ENCODE data around the gene DNAH12.

DNAH12 gene

DNA sequence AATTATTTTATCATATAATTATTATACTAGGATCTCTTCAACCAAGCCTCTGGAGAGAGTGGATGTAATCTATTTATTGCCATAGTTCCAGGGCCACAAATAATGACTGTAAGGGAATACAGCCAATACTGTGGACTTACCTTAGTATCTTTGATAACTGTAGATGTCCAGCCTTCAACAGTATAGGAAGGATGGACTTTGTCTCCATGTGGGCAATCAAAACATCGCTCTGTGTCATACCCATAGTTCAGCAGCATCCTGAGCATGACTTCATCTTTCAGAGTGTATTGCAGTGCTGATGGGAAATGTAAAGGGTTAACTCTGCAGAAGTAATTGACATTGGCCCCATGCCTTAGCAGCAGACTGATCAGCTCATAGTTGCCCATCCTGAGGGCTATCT lies 265.9 kb downstream of the DNAH12 start:
- Histone ChIP-seq H3K9ac (ENCODE audit: low read depth, low read length, poor library complexity, severe bottlenecking) (no peak overlapping the region), H3K36me3 (ENCODE audit: insufficient read depth, low read length) (peaks cover 10% of the 10 kb centered on the region; the same call in 1 of the 2 replicates), H3K27me3 (ENCODE audit: insufficient read depth, low read length, poor library complexity, severe bottlenecking) (no peaks in the 10 kb centered on the region), H3K9me2 (replicated peaks; ENCODE audit: low read depth, low read length) (no peaks in the 10 kb centered on the region), H3F3A (ENCODE audit: low read depth) (0 out of 2 replicates have a peak, but pooled peaks cover 4% of the 10 kb centered on the region), H3K4me1 (ENCODE audit: insufficient read depth, low read length, poor library complexity, severe bottlenecking) (peaks cover 20% of the 10 kb centered on the region), H3K79me2 (ENCODE audit: insufficient read depth, low read length) (no peaks in the 10 kb centered on the region), H3K4me2 (ENCODE audit: low read depth, low read length, poor library complexity, severe bottlenecking) (no peak overlapping the region), H2AFZ (ENCODE audit: low read length) (no peak overlapping the region), H3K4me3 (ENCODE audit: low read length, poor library complexity, severe bottlenecking) (no peak overlapping the region), H3K9me3 (ENCODE audit: insufficient read depth, low read depth, low read length) (peaks cover 7% of the 10 kb centered on the region; the same call in 1 of the 2 replicates), H4K20me1 (ENCODE audit: insufficient read depth, low read length, poor library complexity, severe bottlenecking) (no peaks in the 10 kb centered on the region)
- no peak for TF ChIP-seq EZH2phosphoT487 (IDR thresholded peaks at IDR 0.05; ENCODE audit: borderline replicate concordance)

DNA sequence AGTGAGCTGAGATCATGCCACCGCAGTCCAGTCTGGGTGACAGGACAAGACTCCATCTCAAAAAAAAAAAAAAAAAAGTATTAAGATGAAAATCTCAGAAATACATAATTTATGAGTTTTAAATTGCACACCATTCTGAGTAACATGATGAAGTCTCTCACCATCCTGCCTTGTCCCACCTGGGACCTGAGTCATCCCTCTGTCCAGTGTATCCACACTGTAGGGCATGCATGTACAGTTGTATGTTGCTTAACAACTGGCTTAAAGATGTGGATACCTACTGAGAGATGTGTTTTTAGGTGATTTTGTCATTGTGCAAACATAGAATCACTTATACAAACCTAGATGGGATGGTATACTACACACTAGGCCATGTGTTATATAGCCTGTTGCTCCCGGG lies 268.8 kb downstream of the DNAH12 start:
- Histone ChIP-seq H3K9ac (ENCODE audit: low read depth, low read length, poor library complexity, severe bottlenecking) (no peak overlapping the region), H3K9me3 (ENCODE audit: insufficient read depth, low read depth, low read length) (peaks cover 7% of the 10 kb centered on the region; the same call in 1 of the 2 replicates), H3K36me3 (ENCODE audit: insufficient read depth, low read length) (peaks cover 31% of the 10 kb centered on the region), H4K20me1 (ENCODE audit: insufficient read depth, low read length, poor library complexity, severe bottlenecking) (no peaks in the 10 kb centered on the region), H2AFZ (ENCODE audit: low read length) (no peak overlapping the region), H3K4me2 (ENCODE audit: low read depth, low read length, poor library complexity, severe bottlenecking) (no peak overlapping the region), H3K9me2 (replicated peaks; ENCODE audit: low read depth, low read length) (no peaks in the 10 kb centered on the region), H3K4me3 (ENCODE audit: low read length, poor library complexity, severe bottlenecking) (no peak overlapping the region), H3K4me1 (ENCODE audit: insufficient read depth, low read length, poor library complexity, severe bottlenecking) (no peaks in the 10 kb centered on the region), H3K27me3 (ENCODE audit: insufficient read depth, low read length, poor library complexity, severe bottlenecking) (no peaks in the 10 kb centered on the region), H3F3A (ENCODE audit: low read depth) (no peaks in the 10 kb centered on the region), H3K79me2 (ENCODE audit: insufficient read depth, low read length) (no peaks in the 10 kb centered on the region)
- TF ChIP-seq, protein P1, sequence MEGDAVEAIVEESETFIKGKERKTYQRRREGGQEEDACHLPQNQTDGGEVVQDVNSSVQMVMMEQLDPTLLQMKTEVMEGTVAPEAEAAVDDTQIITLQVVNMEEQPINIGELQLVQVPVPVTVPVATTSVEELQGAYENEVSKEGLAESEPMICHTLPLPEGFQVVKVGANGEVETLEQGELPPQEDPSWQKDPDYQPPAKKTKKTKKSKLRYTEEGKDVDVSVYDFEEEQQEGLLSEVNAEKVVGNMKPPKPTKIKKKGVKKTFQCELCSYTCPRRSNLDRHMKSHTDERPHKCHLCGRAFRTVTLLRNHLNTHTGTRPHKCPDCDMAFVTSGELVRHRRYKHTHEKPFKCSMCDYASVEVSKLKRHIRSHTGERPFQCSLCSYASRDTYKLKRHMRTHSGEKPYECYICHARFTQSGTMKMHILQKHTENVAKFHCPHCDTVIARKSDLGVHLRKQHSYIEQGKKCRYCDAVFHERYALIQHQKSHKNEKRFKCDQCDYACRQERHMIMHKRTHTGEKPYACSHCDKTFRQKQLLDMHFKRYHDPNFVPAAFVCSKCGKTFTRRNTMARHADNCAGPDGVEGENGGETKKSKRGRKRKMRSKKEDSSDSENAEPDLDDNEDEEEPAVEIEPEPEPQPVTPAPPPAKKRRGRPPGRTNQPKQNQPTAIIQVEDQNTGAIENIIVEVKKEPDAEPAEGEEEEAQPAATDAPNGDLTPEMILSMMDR (conservative IDR thresholded peaks at IDR 0.05; ENCODE audit: low read length): no peak
- TF ChIP-seq EZH2phosphoT487 (IDR thresholded peaks at IDR 0.05; ENCODE audit: borderline replicate concordance): no peak

DNA sequence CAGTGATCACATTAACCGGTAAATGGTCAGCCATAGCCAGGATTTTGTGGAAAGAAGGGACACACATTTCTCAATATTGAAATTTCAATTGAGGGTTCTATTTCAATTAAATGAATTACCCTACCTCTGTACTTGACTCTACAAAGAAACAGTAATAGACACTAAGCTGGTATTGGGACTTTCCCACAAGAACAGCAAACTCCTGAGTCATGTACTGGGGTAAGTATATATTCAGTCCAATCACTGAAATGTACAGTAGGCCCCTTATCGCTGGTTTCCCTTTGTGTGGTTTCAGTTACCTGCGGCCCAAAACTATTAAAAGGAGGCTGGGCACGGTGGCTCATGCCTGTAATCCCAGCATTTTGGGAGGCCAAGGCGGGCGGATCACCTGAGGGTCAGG lies 269.3 kb downstream of the DNAH12 start:
- H4K20me1 ChIP-seq (ENCODE audit: insufficient read depth, low read length, poor library complexity, severe bottlenecking): no peaks in the 10 kb centered on the region
- TF ChIP-seq, protein P1 (conservative IDR thresholded peaks at IDR 0.05; ENCODE audit: low read length): no peak
- TF ChIP-seq EZH2phosphoT487 (IDR thresholded peaks at IDR 0.05; ENCODE audit: borderline replicate concordance): no peak
- no peaks in the 10 kb centered on the region for H3F3A ChIP-seq (ENCODE audit: low read depth)
- H3K79me2 ChIP-seq (ENCODE audit: insufficient read depth, low read length): no peaks in the 10 kb centered on the region
- H3K4me2 ChIP-seq (ENCODE audit: low read depth, low read length, poor library complexity, severe bottlenecking): no peak overlapping the region
- no peaks in the 10 kb centered on the region for H3K9me2 ChIP-seq (replicated peaks; ENCODE audit: low read depth, low read length)
- peaks cover 4% of the 10 kb centered on the region; the same call in 1 of the 2 replicates for H3K9me3 ChIP-seq (ENCODE audit: insufficient read depth, low read depth, low read length)
- peaks cover 37% of the 10 kb centered on the region for H3K36me3 ChIP-seq (ENCODE audit: insufficient read depth, low read length)
- H2AFZ ChIP-seq (ENCODE audit: low read length): no peak overlapping the region
- H3K9ac ChIP-seq (ENCODE audit: low read depth, low read length, poor library complexity, severe bottlenecking): no peak overlapping the region
- H3K4me1 ChIP-seq (ENCODE audit: insufficient read depth, low read length, poor library complexity, severe bottlenecking): no peaks in the 10 kb centered on the region
- no peak overlapping the region for H3K4me3 ChIP-seq (ENCODE audit: low read length, poor library complexity, severe bottlenecking)
- no peaks in the 10 kb centered on the region for H3K27me3 ChIP-seq (ENCODE audit: insufficient read depth, low read length, poor library complexity, severe bottlenecking)

DNA sequence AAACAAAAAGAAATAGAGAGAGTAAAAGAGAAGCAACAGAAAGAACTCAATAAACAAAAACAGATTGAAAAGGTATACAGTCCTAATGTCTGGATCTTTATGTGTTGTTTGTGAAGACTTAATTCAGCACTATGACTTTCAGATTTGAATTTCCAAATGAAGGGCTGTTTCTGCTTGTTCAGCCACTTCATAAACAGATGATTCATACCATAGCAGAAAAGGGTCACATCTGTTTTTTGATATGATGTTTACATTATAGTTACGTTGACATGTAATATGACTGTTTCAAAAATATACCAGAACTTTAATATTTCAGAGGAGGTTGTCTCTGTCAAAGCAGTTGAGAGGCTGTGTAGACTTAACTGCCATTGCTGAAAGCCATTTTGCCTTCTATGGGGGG lies 275.7 kb downstream of the DNAH12 start:
- Histone ChIP-seq H3K27me3 (ENCODE audit: insufficient read depth, low read length, poor library complexity, severe bottlenecking) (no peaks in the 10 kb centered on the region), H2AFZ (ENCODE audit: low read length) (no peak overlapping the region), H3K9me2 (replicated peaks; ENCODE audit: low read depth, low read length) (no peaks in the 10 kb centered on the region), H3K4me3 (ENCODE audit: low read length, poor library complexity, severe bottlenecking) (no peak overlapping the region), H3K36me3 (ENCODE audit: insufficient read depth, low read length) (peaks cover 87% of the 10 kb centered on the region), H3K4me2 (ENCODE audit: low read depth, low read length, poor library complexity, severe bottlenecking) (no peak overlapping the region), H3F3A (ENCODE audit: low read depth) (no peaks in the 10 kb centered on the region), H3K9ac (ENCODE audit: low read depth, low read length, poor library complexity, severe bottlenecking) (no peak overlapping the region), H3K4me1 (ENCODE audit: insufficient read depth, low read length, poor library complexity, severe bottlenecking) (no peaks in the 10 kb centered on the region), H4K20me1 (ENCODE audit: insufficient read depth, low read length, poor library complexity, severe bottlenecking) (no peaks in the 10 kb centered on the region), H3K79me2 (ENCODE audit: insufficient read depth, low read length) (0 out of 2 replicates have a peak, but pooled peaks cover 9% of the 10 kb centered on the region), H3K9me3 (ENCODE audit: insufficient read depth, low read depth, low read length) (peaks cover under 1% of the 10 kb centered on the region; the same call in 1 of the 2 replicates)
- no peak for TF ChIP-seq EZH2phosphoT487 (IDR thresholded peaks at IDR 0.05; ENCODE audit: borderline replicate concordance)
- TF ChIP-seq, protein P1 (conservative IDR thresholded peaks at IDR 0.05; ENCODE audit: low read length): no peak
